GM23248 (cell line): ENCODE measurements around the gene SDR9C7.
"Not testable (repeated sequence)": the region's sequence is repeated elsewhere in the genome, so short reads cannot be mapped to it uniquely, and the experiment has no call there.

Experiments
- EZH2 ChIP-seq: fragments of 200-600 bp; sonication (generic); IDR thresholded peaks from 2 replicates; pipeline ENCODE4 v1.6.1; 2018; ENCODE audit warnings: antibody characterized with exemption, mild to moderate bottlenecking; ENCODE audit not compliant: insufficient read depth, poor library complexity, severe bottlenecking
- EZH2phosphoT487 ChIP-seq: fragments of 200-600 bp; sonication (generic); IDR thresholded peaks from 2 replicates; pipeline ENCODE4 v1.6.1; 2018; ENCODE audit warnings: antibody characterized with exemption, moderate library complexity, mild to moderate bottlenecking, low read depth; ENCODE audit not compliant: insufficient read depth

DNA sequence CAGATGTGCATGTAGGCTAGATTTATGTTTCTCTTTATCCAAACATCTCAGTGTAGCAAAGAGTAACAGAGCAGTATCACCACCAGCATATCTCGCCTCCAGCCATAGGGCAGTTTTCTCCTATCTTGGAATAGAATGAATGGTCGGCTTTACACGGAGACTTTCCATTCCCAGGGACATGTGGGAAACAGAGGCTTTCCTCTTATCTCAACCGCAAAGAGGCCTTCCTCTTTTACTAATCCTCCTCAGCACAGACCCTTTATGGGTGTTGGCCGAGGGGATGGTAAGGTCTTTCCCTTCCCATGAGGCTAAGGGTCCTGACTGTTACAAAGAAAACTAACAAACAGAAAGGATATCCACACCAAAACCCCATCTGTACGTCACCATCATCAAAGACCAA lies 34.7 kb upstream of the SDR9C7 start:
- TF ChIP-seq EZH2phosphoT487, EZH2: not testable (repeated sequence)
